Thymus (tissue), 11 donors: Measurements from ENCODE around the gene ENO3. TPM values are rescaled to one million over a fixed set of nuclear protein-coding genes. Genes with fewer than 3 reads are reported as not detected.

Experiments
- DNase-seq, 9 donors: peaks; one replicate each; pipeline ENCODE4 v3.0.0-alpha.2; 2013; ENCODE audit warnings: low spot score in 9 of 9, low read depth in 6 of 9, missing footprints in 1 of 9
- H3K27ac ChIP-seq, 2 donors: one replicate each; pipeline ENCODE4 v1.5.1; 2013; ENCODE audit warnings: control low read depth in 1 of 2, low read depth in 1 of 2, low read length in 1 of 2, mild to moderate bottlenecking in 1 of 2, moderate library complexity in 1 of 2
- H3K27me3 ChIP-seq, 2 donors: one replicate each; pipeline ENCODE4 v1.5.1; 2013; ENCODE audit warnings: low read length in 1 of 2; ENCODE audit not compliant: control insufficient read depth in 2 of 2, insufficient read depth in 1 of 2
- H3K36me3 ChIP-seq, 2 donors: one replicate each; pipeline ENCODE4 v1.5.1; 2013; ENCODE audit warnings: low read length in 1 of 2, mild to moderate bottlenecking in 1 of 2, moderate library complexity in 1 of 2; ENCODE audit not compliant: control insufficient read depth in 2 of 2, insufficient read depth in 2 of 2
- H3K4me1 ChIP-seq, 2 donors: one replicate each; pipeline ENCODE4 v1.5.1; 2013; ENCODE audit warnings: low read length in 2 of 2; ENCODE audit not compliant: control insufficient read depth in 2 of 2, insufficient read depth in 2 of 2
- H3K4me3 ChIP-seq, 2 donors: one replicate each; pipeline ENCODE4 v1.5.1; 2013; ENCODE audit warnings: low read length in 2 of 2, control low read depth in 1 of 2, mild to moderate bottlenecking in 1 of 2
- H3K9me3 ChIP-seq, 2 donors: one replicate each; pipeline ENCODE4 v1.5.1; 2013; ENCODE audit warnings: low read length in 1 of 2, mild to moderate bottlenecking in 1 of 2; ENCODE audit not compliant: control insufficient read depth in 2 of 2, insufficient read depth in 1 of 2
- WGBS: extraction: QIAGEN DNeasy Blood & Tissue Kit; methylation state at CpG from one replicate; pipeline ENCODE4 v1.1.7; 2013; 5-methylcytosine and 5-hydroxymethylcytosine counted together
- polyA plus RNA-seq: library from polyadenylated mRNA; stranded (reverse); fragments of 200-250 nt; gene quantifications from one replicate; pipeline ENCODE4 v1.2.3, GENCODE V29; 2013
- total RNA-seq: library from RNA; stranded (reverse); fragments of 120-200 nt; gene quantifications from one replicate; pipeline ENCODE4 v1.2.4, GENCODE V29; 2013
- donor health status: healthy.

The ENO3 gene
- total and polyA plus RNA-seq, 2 donors, result 12.4 to 25.7 TPM

- WGBS, result under 1% methylated on average over 72 of the region's 72 CpGs
- Histone ChIP-seq H3K27ac (peak within 1 kb of the TSS; percentile 98 to 99), H3K27me3 (no peaks in the 10 kb centered on the region), H3K36me3 (peaks cover 44 to 64% of the 10 kb centered on the region in 2 donors), H3K4me3 (peak within 1 kb of the TSS; percentile 72 to 100), H3K9me3 (no peaks in the 10 kb centered on the region), H3K4me1 (peaks cover 36 to 52% of the 10 kb centered on the region in 2 donors)
- peak; percentile 95 to 100 (median 99) for DNase-seq
Observed at GRCh38 chr17:4939796-4940554, 10.9 kb upstream of the ENO3 start, which contains the start of the genes RNF167 and SLC25A11. Gene RNF167, plus strand, starts transcription at chr17:4940268. Its CDS starts 642 bp downstream, at chr17:4940910. Gene SLC25A11, minus strand, starts transcription at chr17:4940046. Its CDS starts 136 bp downstream, at chr17:4939910.

GRCh38 chr17:4940555-4941318 is 10.2 kb upstream of the ENO3 start:
- under 1% methylated on average over 29 of the region's 29 CpGs for WGBS

GRCh38 chr17:4941319-4941610 is 9.7 kb upstream of the ENO3 start:
- H3K36me3 ChIP-seq, result peaks cover 49 to 71% of the 10 kb centered on the region in 2 donors
- H3K4me3 ChIP-seq, result peak overlapping the region; percentile 72 to 100
- no peaks in the 10 kb centered on the region for H3K9me3 ChIP-seq
- H3K27me3 ChIP-seq, result no peaks in the 10 kb centered on the region
- H3K27ac ChIP-seq, result peak overlapping the region in 1 of 2 donors; percentile 99
- peaks cover 47 to 65% of the 10 kb centered on the region in 2 donors for H3K4me1 ChIP-seq
- WGBS, result 56% methylated on average over 4 of the region's 4 CpGs
- DNase-seq, result no peak

More at GRCh38 chr17:4940555-4941318, 10.2 kb upstream of the ENO3 start:
- peak in 5 of 9 donors; percentile 47 to 74 (median 54) for DNase-seq
- Histone ChIP-seq H3K4me1 (peaks cover 43 to 60% of the 10 kb centered on the region in 2 donors), H3K36me3 (peaks cover 52 to 71% of the 10 kb centered on the region in 2 donors), H3K27me3 (no peaks in the 10 kb centered on the region), H3K4me3 (peak overlapping the region; percentile 72 to 100), H3K9me3 (no peaks in the 10 kb centered on the region), H3K27ac (peak overlapping the region; percentile 98 to 99)

- Histone ChIP-seq H3K36me3 (peaks cover 40 to 67% of the 10 kb centered on the region in 2 donors), H3K4me1 (peaks cover 47 to 71% of the 10 kb centered on the region in 2 donors), H3K27me3 (no peaks in the 10 kb centered on the region), H3K4me3 (no peak overlapping the region), H3K27ac (peak overlapping the region; percentile 15 to 99), H3K9me3 (peaks cover 0 to 2% of the 10 kb centered on the region in 2 donors)
- DNase-seq, result no peak
- 96% methylated on average over 13 of the region's 13 CpGs for WGBS
Observed at GRCh38 chr17:4942760-4943508, 8.0 kb upstream of the ENO3 start.

- 0% methylated on average over 3 of the region's 3 CpGs for WGBS
- H3K4me1 ChIP-seq, result peaks cover 38 to 62% of the 10 kb centered on the region in 2 donors
- peak overlapping the region; percentile 100 for H3K4me3 ChIP-seq
- peak in 4 of 9 donors; percentile 55 to 80 (median 58) for DNase-seq
- H3K27ac ChIP-seq, result peak overlapping the region; percentile 95 to 99
- no peaks in the 10 kb centered on the region for H3K27me3 ChIP-seq
- peaks cover 35 to 61% of the 10 kb centered on the region in 2 donors for H3K36me3 ChIP-seq
- H3K9me3 ChIP-seq, result peaks cover 0 to 5% of the 10 kb centered on the region in 2 donors
Observed at GRCh38 chr17:4944163-4944553, 6.8 kb upstream of the ENO3 start.

- 54% methylated on average over 8 of the region's 8 CpGs for WGBS
- Histone ChIP-seq H3K27ac (peak overlapping the region; percentile 95 to 99), H3K4me3 (peak overlapping the region; percentile 100), H3K9me3 (peaks cover 0 to 5% of the 10 kb centered on the region in 2 donors), H3K36me3 (peaks cover 35 to 61% of the 10 kb centered on the region in 2 donors), H3K27me3 (no peaks in the 10 kb centered on the region), H3K4me1 (peaks cover 36 to 61% of the 10 kb centered on the region in 2 donors)
- DNase-seq, result no peak
Observed at GRCh38 chr17:4944554-4945175, 6.3 kb upstream of the ENO3 start.

- peaks cover 39 to 65% of the 10 kb centered on the region in 2 donors for H3K4me1 ChIP-seq
- DNase-seq, result peak in 1 of 9 donors; percentile 56
- H3K36me3 ChIP-seq, result peaks cover 35 to 61% of the 10 kb centered on the region in 2 donors
- peaks cover 0 to 4% of the 10 kb centered on the region in 2 donors for H3K27me3 ChIP-seq
- 72% methylated on average over 7 of the region's 7 CpGs for WGBS
- peaks cover 0 to 5% of the 10 kb centered on the region in 2 donors for H3K9me3 ChIP-seq
- peak overlapping the region; percentile 100 for H3K4me3 ChIP-seq
- peak overlapping the region; percentile 95 to 99 for H3K27ac ChIP-seq
Observed at GRCh38 chr17:4945176-4945943, 5.6 kb upstream of the ENO3 start.

- Histone ChIP-seq H3K36me3 (peaks cover 35 to 61% of the 10 kb centered on the region in 2 donors), H3K4me1 (peaks cover 42 to 69% of the 10 kb centered on the region in 2 donors), H3K27me3 (peaks cover 0 to 5% of the 10 kb centered on the region in 2 donors), H3K4me3 (peak overlapping the region; percentile 100), H3K27ac (peak overlapping the region in 1 of 2 donors; percentile 99), H3K9me3 (peaks cover 0 to 5% of the 10 kb centered on the region in 2 donors)
- DNase-seq, result no peak
- WGBS, result 65% methylated on average over 4 of the region's 4 CpGs
Observed at GRCh38 chr17:4945944-4946280, 5.0 kb upstream of the ENO3 start.
